Skeletal muscle satellite cell (primary cell): Measurements from ENCODE around the gene BMP8B.
"Not testable (repeated sequence)": the region's sequence is repeated elsewhere in the genome, so short reads cannot be mapped to it uniquely, and the experiment has no call there.

Experiments used
- H3K27me3 ChIP-seq: 2 replicates; pipeline ENCODE4 v1.7.0; 2013; ENCODE audit warnings: low read length; ENCODE audit not compliant: control insufficient read depth, insufficient read depth
- H3K36me3 ChIP-seq: 2 replicates; pipeline ENCODE4 v1.7.0; 2013; ENCODE audit warnings: mild to moderate bottlenecking, control low read depth, low read length; ENCODE audit not compliant: insufficient read depth
- H3K4me1 ChIP-seq: 2 replicates; pipeline ENCODE4 v1.7.0; 2013; ENCODE audit warnings: low read length; ENCODE audit not compliant: control insufficient read depth, insufficient read depth
- H3K4me2 ChIP-seq: 2 replicates; pipeline ENCODE4 v1.7.0; 2013; ENCODE audit warnings: mild to moderate bottlenecking, low read length
- H3K4me3 ChIP-seq: 2 replicates; pipeline ENCODE4 v1.7.0; 2013; ENCODE audit warnings: low read length
- H3K9ac ChIP-seq: 2 replicates; pipeline ENCODE4 v1.7.0; 2013; ENCODE audit warnings: mild to moderate bottlenecking, low read depth, low read length, moderate library complexity
- H3K9me3 ChIP-seq: replicated peaks from 2 replicates; pipeline ENCODE4 v1.7.0; 2013; ENCODE audit warnings: mild to moderate bottlenecking, control low read depth, low read length

Gene BMP8B

DNA sequence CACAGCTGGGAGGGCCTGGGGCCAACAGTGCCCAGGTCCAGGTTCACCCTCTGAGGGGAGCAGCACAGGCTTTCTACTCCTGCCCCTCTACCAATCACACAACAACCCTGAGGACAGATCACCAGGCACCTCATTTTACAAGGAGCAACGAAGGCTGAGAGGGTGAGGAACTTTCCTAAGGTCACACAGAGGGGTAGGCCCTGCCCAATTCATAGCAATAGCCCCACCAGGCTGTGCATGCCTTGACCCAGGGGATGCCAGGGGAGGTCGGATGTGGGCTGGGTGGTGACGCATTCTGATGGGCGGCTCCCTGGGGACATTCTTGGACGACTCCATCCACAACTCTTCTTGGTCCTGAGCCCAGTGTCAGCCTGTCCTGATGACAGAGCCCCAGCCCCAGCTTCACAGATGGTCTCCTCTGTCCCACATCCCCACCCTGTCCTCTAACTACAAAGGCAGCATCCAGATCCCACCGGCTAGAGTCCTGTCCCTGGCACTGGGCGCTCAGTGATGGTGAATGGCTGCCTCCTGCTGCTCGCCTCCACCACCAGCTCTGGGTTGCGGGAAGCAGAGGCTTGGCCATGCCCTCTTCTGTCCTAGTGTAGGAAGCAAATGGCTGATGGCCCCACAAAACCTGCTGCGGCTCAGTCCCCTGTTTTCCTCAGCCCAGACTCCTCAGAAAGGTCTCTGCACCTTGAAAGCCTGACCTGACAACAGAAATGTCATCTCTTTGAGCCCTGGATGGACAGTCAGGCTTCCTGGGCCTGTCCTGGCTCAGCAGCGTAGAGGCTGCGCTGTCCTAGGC lies 2.2 kb downstream of the BMP8B start:
- H3K4me2 ChIP-seq, H3K36me3 ChIP-seq, H3K9ac ChIP-seq, H3K9me3 ChIP-seq, H3K4me3 ChIP-seq, H3K4me1 ChIP-seq: not testable (repeated sequence)
- peaks cover 34% of the 10 kb centered on the region for H3K27me3 ChIP-seq

DNA sequence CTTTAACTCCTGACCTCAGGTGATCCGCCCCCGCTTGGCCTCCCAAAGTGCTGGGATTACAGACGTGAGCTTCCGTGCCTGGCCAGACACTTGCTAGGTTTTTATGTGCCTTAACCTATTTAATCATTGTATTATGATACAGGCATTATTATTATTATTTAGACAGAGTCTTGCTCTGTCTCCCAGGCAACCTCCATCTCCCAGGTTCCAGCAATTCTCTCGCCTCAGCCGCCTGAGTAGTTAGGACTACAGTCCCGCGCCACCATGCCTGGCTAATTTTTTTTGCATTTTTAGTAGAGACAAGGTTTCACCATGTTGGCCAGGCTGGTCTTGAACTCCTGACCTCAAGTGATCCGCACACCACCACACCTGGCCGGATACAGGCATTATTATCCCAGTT lies 6.0 kb downstream of the BMP8B start:
- not testable (repeated sequence) for H3K9ac ChIP-seq, H3K4me3 ChIP-seq, H3K4me1 ChIP-seq, H3K36me3 ChIP-seq, H3K9me3 ChIP-seq, H3K4me2 ChIP-seq
- H3K27me3 ChIP-seq, result peaks cover 25% of the 10 kb centered on the region

DNA sequence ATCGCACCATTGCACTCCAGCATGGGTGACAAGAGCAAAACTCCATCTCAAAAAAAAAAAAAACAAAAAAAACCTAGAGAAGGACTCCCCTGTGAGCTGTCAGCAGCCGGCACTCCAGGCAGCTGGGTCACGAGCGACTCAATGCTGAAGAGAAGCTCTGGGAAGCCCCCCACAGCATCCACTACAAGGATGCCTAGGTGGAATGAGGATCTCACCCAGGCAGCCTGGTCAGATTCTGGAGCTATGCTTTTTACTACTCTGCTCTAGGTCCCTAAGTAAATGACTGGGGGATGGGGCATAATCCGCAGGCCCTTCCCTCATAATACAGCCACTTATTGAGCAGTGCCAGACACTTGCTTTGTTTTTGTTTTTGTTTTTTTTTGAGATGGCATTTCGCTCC lies 6.6 kb downstream of the BMP8B start:
- H3K36me3 ChIP-seq, result no peaks in the 10 kb centered on the region
- no peak overlapping the region for H3K4me2 ChIP-seq
- peaks cover 9% of the 10 kb centered on the region for H3K4me1 ChIP-seq
- H3K9ac ChIP-seq, result no peak overlapping the region
- H3K27me3 ChIP-seq, result peaks cover 19% of the 10 kb centered on the region
- no peak overlapping the region for H3K4me3 ChIP-seq
- no peaks in the 10 kb centered on the region for H3K9me3 ChIP-seq

DNA sequence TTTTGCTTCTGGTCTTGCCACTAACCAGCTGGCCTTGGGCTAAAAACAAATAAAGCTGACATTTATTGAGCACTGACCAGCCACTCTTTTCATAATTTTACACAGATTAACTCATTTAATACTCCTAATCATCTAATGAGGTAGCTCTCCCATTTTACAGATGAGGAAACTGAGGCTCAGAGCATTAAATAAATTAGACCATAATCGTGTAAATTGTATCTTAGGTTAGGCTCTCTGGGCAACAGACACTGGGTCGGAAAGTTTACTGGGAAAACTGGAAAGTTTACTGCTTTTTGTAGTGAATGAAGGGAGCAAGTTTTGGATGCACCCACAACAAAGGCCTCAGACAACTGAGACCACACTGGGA lies 7.3 kb downstream of the BMP8B start:
- no peak overlapping the region for H3K4me2 ChIP-seq
- no peak overlapping the region for H3K9ac ChIP-seq

DNA sequence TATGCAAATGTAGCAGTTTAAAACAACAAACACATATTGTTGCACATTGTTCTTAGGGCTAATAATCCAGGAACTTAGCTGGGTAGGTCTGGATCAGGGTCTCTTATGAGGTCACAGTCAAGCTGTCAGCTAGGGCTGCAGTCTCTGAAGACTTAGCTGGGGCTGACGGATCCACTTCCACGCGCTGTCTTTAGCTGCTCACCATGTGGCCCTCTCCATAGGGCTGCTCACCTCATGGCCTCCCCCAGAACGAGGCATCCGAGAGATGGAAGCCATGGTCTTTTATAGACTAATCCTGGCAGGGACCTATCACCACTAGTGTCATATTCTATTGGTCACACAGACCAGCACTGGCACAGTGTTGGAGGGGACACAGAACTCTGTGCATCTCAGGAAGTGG lies 8.8 kb downstream of the BMP8B start:
- no peaks in the 10 kb centered on the region for H3K9me3 ChIP-seq

More for the DNA sequence above, 7.3 kb downstream of the BMP8B start:
- Histone ChIP-seq H3K4me1 (peaks cover 6% of the 10 kb centered on the region), H3K36me3 (no peaks in the 10 kb centered on the region), H3K4me3 (no peak overlapping the region), H3K9me3 (no peaks in the 10 kb centered on the region), H3K27me3 (peaks cover 18% of the 10 kb centered on the region)

DNA sequence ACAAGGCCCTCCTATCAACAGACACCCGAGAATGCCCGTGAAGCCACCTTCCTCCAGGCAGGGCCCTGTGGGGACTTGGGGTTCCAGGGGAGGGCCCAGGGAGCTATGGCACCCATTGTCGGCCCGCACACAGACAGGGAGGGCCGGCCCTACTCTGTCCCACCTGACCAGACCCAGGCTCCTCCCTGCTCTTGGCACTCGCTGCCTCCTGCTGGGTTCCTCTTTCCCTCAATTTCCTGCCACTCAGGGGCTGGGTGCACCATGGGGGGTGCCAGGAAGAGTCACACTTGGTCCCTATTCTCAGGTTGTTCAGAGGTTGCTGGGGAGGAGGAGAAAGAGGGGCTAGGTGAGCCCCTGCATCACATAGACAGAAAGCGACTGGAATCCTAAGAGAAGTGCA lies 9.5 kb downstream of the BMP8B start:
- no peaks in the 10 kb centered on the region for H3K4me1 ChIP-seq
- H3K9me3 ChIP-seq, result no peaks in the 10 kb centered on the region
- no peak overlapping the region for H3K9ac ChIP-seq
- no peak overlapping the region for H3K4me3 ChIP-seq
- no peak overlapping the region for H3K4me2 ChIP-seq
- H3K36me3 ChIP-seq, result no peaks in the 10 kb centered on the region
- H3K27me3 ChIP-seq, result peaks cover 14% of the 10 kb centered on the region

More for the DNA sequence above, 8.8 kb downstream of the BMP8B start:
- H3K27me3 ChIP-seq, result peaks cover 14% of the 10 kb centered on the region
- no peak overlapping the region for H3K9ac ChIP-seq
- no peak overlapping the region for H3K4me2 ChIP-seq
- H3K4me1 ChIP-seq, result no peaks in the 10 kb centered on the region
- no peak overlapping the region for H3K4me3 ChIP-seq
- no peaks in the 10 kb centered on the region for H3K36me3 ChIP-seq

DNA sequence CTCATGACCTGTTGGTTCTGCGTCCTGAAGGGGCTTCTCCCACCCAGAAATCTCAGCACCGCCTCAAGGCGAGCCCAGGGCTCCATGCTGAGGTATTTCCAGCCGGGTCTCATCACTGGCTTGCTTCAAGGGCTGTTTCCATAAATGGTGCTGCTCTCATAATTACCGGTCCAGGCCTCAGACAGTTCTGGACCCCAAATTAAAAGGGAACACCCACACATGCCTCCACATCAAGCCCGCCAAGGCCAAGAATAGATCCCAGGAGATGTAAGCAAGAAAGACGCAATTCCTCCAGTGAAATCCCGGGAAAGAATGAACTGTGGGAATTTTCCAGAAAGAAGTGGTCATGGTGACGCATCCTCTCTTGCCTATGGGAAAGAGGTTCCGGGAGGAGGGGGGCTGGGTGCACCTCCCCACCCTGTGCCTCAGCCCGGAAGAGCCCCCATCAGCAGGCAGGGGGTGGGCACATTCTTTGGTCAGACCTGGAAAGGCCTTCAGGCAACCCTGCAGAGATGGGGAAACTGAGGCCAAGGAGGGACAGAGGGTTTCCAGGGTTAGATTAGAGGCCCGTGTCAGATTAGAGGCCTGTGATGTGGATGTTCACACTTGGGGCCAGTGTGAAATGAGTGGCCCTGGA lies 10.1 kb downstream of the BMP8B start:
- H3K36me3 ChIP-seq, H3K9me3 ChIP-seq, H3K4me2 ChIP-seq, H3K4me1 ChIP-seq, H3K9ac ChIP-seq, H3K4me3 ChIP-seq: not testable (repeated sequence)
- peaks cover 11% of the 10 kb centered on the region for H3K27me3 ChIP-seq

DNA sequence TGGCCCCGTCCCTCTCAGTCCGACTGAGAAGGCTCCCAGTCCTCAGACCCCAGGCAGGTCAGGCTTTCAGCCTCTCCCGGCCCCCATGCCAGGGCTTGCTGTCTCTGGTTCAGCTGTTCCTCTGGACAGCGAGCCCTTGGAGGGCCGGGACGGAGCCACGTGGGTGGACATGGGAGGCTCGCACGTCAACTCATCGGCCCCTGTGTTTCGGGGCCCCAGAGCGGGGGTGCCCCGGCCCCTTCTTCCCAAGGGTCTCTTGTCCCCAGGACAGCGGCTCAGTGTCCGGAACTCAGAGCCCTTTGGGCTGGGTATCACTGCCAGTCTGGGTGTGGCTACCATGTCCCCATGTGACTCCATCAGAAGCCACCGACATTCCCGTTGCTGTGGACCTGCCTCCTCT lies 10.8 kb downstream of the BMP8B start:
- not testable (repeated sequence) for H3K9me3 ChIP-seq, H3K36me3 ChIP-seq, H3K4me3 ChIP-seq, H3K27me3 ChIP-seq, H3K4me1 ChIP-seq, H3K4me2 ChIP-seq, H3K9ac ChIP-seq

DNA sequence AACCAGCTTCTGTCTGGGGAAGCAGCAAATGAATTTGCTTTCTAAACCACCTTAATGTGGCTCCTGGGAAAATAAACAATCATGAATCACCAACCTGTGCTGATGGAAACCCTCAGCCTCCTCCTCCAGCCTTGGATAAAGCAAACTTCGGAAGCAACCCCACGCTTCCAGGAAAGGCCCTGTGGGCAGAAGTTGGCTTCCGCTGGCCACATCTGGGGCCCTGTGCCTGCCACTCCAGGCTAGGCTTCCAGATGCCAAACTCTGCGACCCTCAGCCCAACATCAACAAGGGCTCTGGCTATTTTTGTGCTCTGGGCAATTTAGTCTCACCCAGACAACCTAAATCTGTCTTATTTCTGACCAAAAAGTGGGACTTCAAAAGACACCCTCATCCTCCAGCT lies 11.4 kb downstream of the BMP8B start:
- no peak overlapping the region for H3K9ac ChIP-seq
- H3K36me3 ChIP-seq, result no peaks in the 10 kb centered on the region
- peaks cover 10% of the 10 kb centered on the region for H3K27me3 ChIP-seq

DNA sequence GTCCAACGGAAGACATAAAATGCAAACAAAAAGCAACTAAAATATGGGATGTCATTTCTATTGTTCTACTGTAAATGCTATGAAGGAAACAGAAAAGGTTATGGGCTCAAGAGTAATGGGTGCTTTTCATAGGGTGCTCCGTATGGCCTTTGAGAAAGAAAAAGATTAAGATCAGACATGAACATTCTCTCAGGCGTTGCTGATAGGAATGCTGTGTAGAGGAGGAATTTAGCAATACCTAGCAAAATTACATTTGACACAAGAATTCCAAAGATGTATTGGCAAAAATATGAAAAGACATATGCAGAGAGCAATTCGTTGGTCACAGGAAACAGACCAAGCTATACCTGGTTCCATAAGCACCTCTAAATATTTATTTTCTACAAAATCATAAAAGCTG lies 11.8 kb downstream of the BMP8B start:
- Histone ChIP-seq H3K4me2 (no peak overlapping the region), H3K4me3 (no peak overlapping the region), H3K27me3 (peaks cover 10% of the 10 kb centered on the region), H3K9ac (no peak overlapping the region), H3K9me3 (no peaks in the 10 kb centered on the region), H3K36me3 (no peaks in the 10 kb centered on the region), H3K4me1 (no peaks in the 10 kb centered on the region)

More for the DNA sequence above, 11.4 kb downstream of the BMP8B start:
- no peaks in the 10 kb centered on the region for H3K4me1 ChIP-seq
- H3K4me3 ChIP-seq, result no peak overlapping the region
- H3K9me3 ChIP-seq, result no peaks in the 10 kb centered on the region
- H3K4me2 ChIP-seq, result no peak overlapping the region

DNA sequence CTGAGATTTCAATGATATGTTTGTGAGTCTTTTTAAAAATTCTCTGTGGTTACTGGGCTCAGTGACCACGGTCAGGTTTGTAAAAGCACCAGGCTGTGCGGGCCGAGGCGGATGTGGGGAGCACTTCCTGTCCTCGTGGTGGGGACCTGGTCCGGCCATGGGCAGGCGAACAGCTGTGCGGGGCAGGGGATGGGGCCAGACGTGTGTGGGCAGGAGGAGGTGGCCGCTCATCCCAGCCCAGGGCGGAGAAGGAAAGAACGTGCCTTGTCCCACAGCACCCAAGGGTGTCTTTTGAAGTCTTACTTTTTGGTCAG lies 12.3 kb downstream of the BMP8B start:
- no peaks in the 10 kb centered on the region for H3K36me3 ChIP-seq
- peaks cover 10% of the 10 kb centered on the region for H3K27me3 ChIP-seq
- H3K9ac ChIP-seq, result no peak overlapping the region
- no peaks in the 10 kb centered on the region for H3K9me3 ChIP-seq
- H3K4me1 ChIP-seq, result no peaks in the 10 kb centered on the region
- H3K4me3 ChIP-seq, result no peak overlapping the region
- H3K4me2 ChIP-seq, result no peak overlapping the region
